GM23248 (cell line): ENCODE data around the gene SLC2A6.

ENCODE experiments used
- EZH2 ChIP-seq: fragments of 200-600 bp; sonication (generic); IDR thresholded peaks from 2 replicates; pipeline ENCODE4 v1.6.1; 2018; ENCODE audit warnings: antibody characterized with exemption, mild to moderate bottlenecking; ENCODE audit not compliant: insufficient read depth, poor library complexity, severe bottlenecking
- EZH2phosphoT487 ChIP-seq: fragments of 200-600 bp; sonication (generic); IDR thresholded peaks from 2 replicates; pipeline ENCODE4 v1.6.1; 2018; ENCODE audit warnings: antibody characterized with exemption, moderate library complexity, mild to moderate bottlenecking, low read depth; ENCODE audit not compliant: insufficient read depth

- TF ChIP-seq EZH2 (no peak), EZH2phosphoT487 (no peak)
Observed at GRCh38 chr9:133519693-133520092, 40.8 kb upstream of the SLC2A6 start.
